CD8-positive, alpha-beta memory T cell (primary cell): ENCODE measurements around the gene FBXO28. TPM values are rescaled to one million over a fixed set of nuclear protein-coding genes. Genes with fewer than 3 reads are reported as not detected.

ENCODE experiments used
- CTCF ChIA-PET: fragments of 350-600 bp; sonication (Branson Sonifier 250); formaldehyde crosslinking; loops from one replicate; lab custom pipeline; 2021; ENCODE audit warnings: antibody characterized with exemption; lab: Charles Lee
- POLR2A ChIA-PET: fragments of 350-600 bp; sonication (Branson Sonifier 250); formaldehyde crosslinking; loops from one replicate; lab custom pipeline; 2021; ENCODE audit warnings: antibody characterized with exemption; lab: Charles Lee
- DNase-seq, 5 donors: peaks; one replicate each; pipeline versions ENCODE4 v3.0.0 to v3.0.0-alpha.2; 2020 to 2022; ENCODE audit warnings: mixed read lengths in 1 of 5
- H3K27ac ChIP-seq: one replicate; pipeline ENCODE4 v1.7.0; 2013; ENCODE audit warnings: low read depth, mild to moderate bottlenecking, low read length, moderate library complexity
- H3K27me3 ChIP-seq: 2 replicates; pipeline ENCODE4 v1.7.0; 2013; ENCODE audit warnings: low read length, mild to moderate bottlenecking; ENCODE audit not compliant: insufficient read depth, poor library complexity, severe bottlenecking
- H3K36me3 ChIP-seq: 2 replicates; pipeline ENCODE4 v1.7.0; 2013; ENCODE audit warnings: mild to moderate bottlenecking, low read length, moderate library complexity; ENCODE audit not compliant: insufficient read depth
- H3K4me1 ChIP-seq: 2 replicates; pipeline ENCODE4 v1.7.0; 2013; ENCODE audit warnings: mild to moderate bottlenecking, low read length, moderate library complexity; ENCODE audit not compliant: insufficient read depth
- H3K4me3 ChIP-seq: 2 replicates; pipeline ENCODE4 v1.7.0; 2013; ENCODE audit warnings: mild to moderate bottlenecking, low read length
- H3K9me3 ChIP-seq: 2 replicates; pipeline ENCODE4 v1.7.0; 2013; ENCODE audit warnings: mild to moderate bottlenecking, low read length
- H3K27ac Mint-ChIP-seq, 8 donors: one replicate each; pipeline ENCODE4 v1.8.0; 2020 to 2021; ENCODE audit warnings: mixed read lengths in 8 of 8, mild to moderate bottlenecking in 6 of 8, inconsistent platforms in 3 of 8, moderate library complexity in 3 of 8
- H3K27me3 Mint-ChIP-seq, 2 donors: one replicate each; pipeline ENCODE4 v1.8.0; 2020 to 2021; ENCODE audit warnings: mixed read lengths in 2 of 2, mild to moderate bottlenecking in 1 of 2, moderate library complexity in 1 of 2
- H3K36me3 Mint-ChIP-seq, 3 donors: one replicate each; pipeline ENCODE4 v1.8.0; 2020 to 2021; ENCODE audit warnings: mixed read lengths in 3 of 3, inconsistent platforms in 1 of 3, mild to moderate bottlenecking in 1 of 3
- H3K4me1 Mint-ChIP-seq, 3 donors: one replicate each; pipeline ENCODE4 v1.8.0; 2020 to 2021; ENCODE audit warnings: mixed read lengths in 3 of 3, inconsistent platforms in 1 of 3, mild to moderate bottlenecking in 1 of 3
- H3K4me3 Mint-ChIP-seq, 7 donors: one replicate each; pipeline ENCODE4 v1.8.0; 2020 to 2021; ENCODE audit warnings: mixed read lengths in 7 of 7, mild to moderate bottlenecking in 6 of 7, moderate library complexity in 4 of 7, inconsistent platforms in 2 of 7
- H3K9me3 Mint-ChIP-seq, 5 donors: one replicate each; pipeline ENCODE4 v1.8.0; 2020 to 2022; ENCODE audit warnings: mixed read lengths in 5 of 5, mild to moderate bottlenecking in 3 of 5, moderate library complexity in 2 of 5, inconsistent platforms in 1 of 5
- polyA plus RNA-seq: library from polyadenylated mRNA; unstranded; fragments of 300-500 nt; fragmentation: Illumina TruSeq; gene quantifications from one replicate; pipeline ENCODE4 v1.2.3, GENCODE V29; 2021
- total RNA-seq, 2 experiments: library from RNA; stranded (reverse); gene quantifications; one replicate each; pipeline ENCODE4 v1.2.3, GENCODE V29; 2021

The FBXO28 gene
- total and polyA plus RNA-seq, 3 experiments from 2014 or later, result 16.8 to 32.2 (median 31.6) TPM

GRCh38 chr1:224193319-224193966 is 79.5 kb downstream of the FBXO28 start:
- no peak for DNase-seq
- Histone ChIP-seq H3K27me3 (no peaks in the 10 kb centered on the region), H3K36me3 (peaks cover 11% of the 10 kb centered on the region), H3K27ac (no peak overlapping the region), H3K9me3 (no peaks in the 10 kb centered on the region), H3K4me1 (peaks cover 3% of the 10 kb centered on the region), H3K4me3 (no peak overlapping the region)
- Mint-ChIP-seq H3K36me3 (peaks cover 9 to 47% (median 23%) of the 10 kb centered on the region in 3 donors), H3K4me1 (peaks cover 16 to 26% (median 22%) of the 10 kb centered on the region in 3 donors), H3K27me3 (no peaks in the 10 kb centered on the region), H3K27ac (peak overlapping the region in 2 of 8 donors; percentile 38 to 62), H3K4me3 (no peak overlapping the region), H3K9me3 (peaks cover 0 to 2% (median 0%) of the 10 kb centered on the region in 5 donors)
- POLR2A ChIA-PET, result interaction anchor here (0.5 to 0.6 kb wide), 2 partner anchors 9 to 49 kb away, joined by 3 to 7 read pairs; no protein-coding TSS in a partner anchor
- CTCF ChIA-PET, result interaction anchor here (1.1 to 1.7 kb wide), 3 partner anchors 10 to 41 kb away, joined by 4 to 5 read pairs (median 4); partner anchors contain the start of gene DEGS1

- peaks cover 9 to 27% (median 16%) of the 10 kb centered on the region in 3 donors for H3K36me3 Mint-ChIP-seq
- Histone ChIP-seq H3K27me3 (no peaks in the 10 kb centered on the region), H3K9me3 (no peaks in the 10 kb centered on the region), H3K4me3 (no peak overlapping the region), H3K36me3 (peaks cover 4% of the 10 kb centered on the region), H3K27ac (no peak overlapping the region), H3K4me1 (no peaks in the 10 kb centered on the region)
- peaks cover 2 to 7% (median 4%) of the 10 kb centered on the region in 3 donors for H3K4me1 Mint-ChIP-seq
- POLR2A ChIA-PET, result no interaction called here
- H3K27ac Mint-ChIP-seq, result peak overlapping the region in 4 of 8 donors; percentile 35 to 85 (median 50)
- DNase-seq, result no peak
- H3K27me3 Mint-ChIP-seq, result no peaks in the 10 kb centered on the region
- no peaks in the 10 kb centered on the region for H3K9me3 Mint-ChIP-seq
- CTCF ChIA-PET, result no interaction called here
- H3K4me3 Mint-ChIP-seq, result no peak overlapping the region
These were observed 83.1 kb downstream of the FBXO28 start for GRCh38 chr1:224196813-224197600.

DNA sequence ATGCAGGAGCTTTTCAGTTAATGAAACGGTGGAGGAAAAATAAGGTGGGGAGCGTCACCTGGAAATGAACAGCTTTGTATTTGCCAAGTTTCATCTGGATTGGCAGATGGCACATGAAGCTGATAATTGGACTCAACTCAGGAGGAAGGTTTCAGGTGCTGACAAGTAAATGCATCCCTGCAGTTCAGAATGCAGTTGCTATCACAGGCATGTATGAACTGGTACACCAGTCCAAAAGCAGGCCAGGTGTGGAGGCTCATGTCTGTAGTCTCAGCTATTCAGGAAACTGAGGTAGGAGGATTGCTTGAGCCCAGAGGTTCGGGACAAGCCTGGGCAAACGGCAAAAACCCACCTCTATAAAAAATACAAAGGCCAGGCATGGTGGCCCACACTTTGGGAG is 84.7 kb downstream of the FBXO28 start:
- Histone ChIP-seq H3K36me3 (no peaks in the 10 kb centered on the region), H3K4me3 (no peak overlapping the region), H3K27ac (no peak overlapping the region), H3K27me3 (no peaks in the 10 kb centered on the region), H3K4me1 (no peaks in the 10 kb centered on the region), H3K9me3 (no peaks in the 10 kb centered on the region)
- Mint-ChIP-seq H3K4me1 (peaks cover 0 to 4% (median 2%) of the 10 kb centered on the region in 3 donors), H3K27ac (peak overlapping the region in 1 of 8 donors; percentile 26), H3K36me3 (peaks cover 9 to 15% (median 10%) of the 10 kb centered on the region in 3 donors), H3K27me3 (no peaks in the 10 kb centered on the region), H3K9me3 (no peaks in the 10 kb centered on the region), H3K4me3 (no peak overlapping the region)
- POLR2A ChIA-PET, result no interaction called here
- DNase-seq, result no peak
- CTCF ChIA-PET, result no interaction called here

DNA sequence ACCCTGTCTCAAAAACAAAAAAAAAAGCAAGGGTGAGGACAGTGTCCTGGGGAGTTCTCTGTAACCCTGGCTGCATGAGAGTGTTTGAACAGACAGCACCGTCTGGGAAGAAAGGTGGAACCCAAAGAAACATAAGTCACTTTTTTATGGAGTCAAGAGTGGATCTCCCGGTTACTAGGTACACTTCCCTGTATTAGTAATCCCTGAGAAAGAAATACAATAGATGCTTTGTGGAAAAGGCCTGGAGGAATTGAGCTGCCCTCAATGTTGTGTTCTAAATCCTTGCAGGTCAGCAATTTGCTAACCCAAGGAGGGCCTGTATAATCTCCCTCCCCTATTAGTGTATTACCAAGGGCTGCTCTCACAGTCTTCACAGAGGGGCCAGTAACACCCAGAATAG is 85.8 kb downstream of the FBXO28 start:
- Histone ChIP-seq H3K27me3 (no peaks in the 10 kb centered on the region), H3K4me3 (no peak overlapping the region), H3K27ac (no peak overlapping the region), H3K36me3 (no peaks in the 10 kb centered on the region), H3K4me1 (peaks cover 2% of the 10 kb centered on the region), H3K9me3 (no peaks in the 10 kb centered on the region)
- no peak for DNase-seq
- ChIA-PET CTCF (no interaction called here), POLR2A (no interaction called here)
- H3K27ac Mint-ChIP-seq, result no peak overlapping the region
- no peaks in the 10 kb centered on the region for H3K27me3 Mint-ChIP-seq
- no peaks in the 10 kb centered on the region for H3K9me3 Mint-ChIP-seq
- peaks cover 3 to 8% (median 4%) of the 10 kb centered on the region in 3 donors for H3K36me3 Mint-ChIP-seq
- H3K4me1 Mint-ChIP-seq, result peaks cover 3 to 7% (median 4%) of the 10 kb centered on the region in 3 donors
- H3K4me3 Mint-ChIP-seq, result no peak overlapping the region

- H3K4me3 Mint-ChIP-seq, result no peak overlapping the region
These were observed 87.5 kb downstream of the FBXO28 start for GRCh38 chr1:224201383-224201782.

GRCh38 chr1:224201853-224202252 is 87.9 kb downstream of the FBXO28 start:
- H3K27me3 ChIP-seq, result no peaks in the 10 kb centered on the region
- no peaks in the 10 kb centered on the region for H3K27me3 Mint-ChIP-seq
- no peaks in the 10 kb centered on the region for H3K9me3 Mint-ChIP-seq
- no peak for DNase-seq
- H3K4me1 ChIP-seq, result peaks cover 10% of the 10 kb centered on the region
- POLR2A ChIA-PET, result no interaction called here
- H3K4me1 Mint-ChIP-seq, result peaks cover 10 to 13% (median 12%) of the 10 kb centered on the region in 3 donors
- H3K36me3 Mint-ChIP-seq, result no peaks in the 10 kb centered on the region
- H3K9me3 ChIP-seq, result no peaks in the 10 kb centered on the region
- no peaks in the 10 kb centered on the region for H3K36me3 ChIP-seq
- H3K4me3 Mint-ChIP-seq, result no peak overlapping the region
- CTCF ChIA-PET, result no interaction called here
- no peak overlapping the region for H3K27ac ChIP-seq
- peak overlapping the region in 1 of 8 donors; percentile 57 for H3K27ac Mint-ChIP-seq
- no peak overlapping the region for H3K4me3 ChIP-seq

More at GRCh38 chr1:224201383-224201782, 87.5 kb downstream of the FBXO28 start:
- no peaks in the 10 kb centered on the region for H3K27me3 Mint-ChIP-seq
- no peak overlapping the region for H3K4me3 ChIP-seq
- no peak overlapping the region for H3K27ac ChIP-seq
- DNase-seq, result no peak
- peaks cover 10 to 13% (median 12%) of the 10 kb centered on the region in 3 donors for H3K4me1 Mint-ChIP-seq
- H3K4me1 ChIP-seq, result peaks cover 10% of the 10 kb centered on the region
- peak overlapping the region in 3 of 8 donors; percentile 29 to 57 (median 35) for H3K27ac Mint-ChIP-seq
- H3K9me3 ChIP-seq, result no peaks in the 10 kb centered on the region
- ChIA-PET CTCF (no interaction called here), POLR2A (no interaction called here)
- H3K27me3 ChIP-seq, result no peaks in the 10 kb centered on the region
- no peaks in the 10 kb centered on the region for H3K9me3 Mint-ChIP-seq
- no peaks in the 10 kb centered on the region for H3K36me3 Mint-ChIP-seq
- H3K36me3 ChIP-seq, result no peaks in the 10 kb centered on the region

GRCh38 chr1:224203243-224204016 is 89.5 kb downstream of the FBXO28 start:
- Histone ChIP-seq H3K4me1 (peaks cover 10% of the 10 kb centered on the region), H3K9me3 (no peaks in the 10 kb centered on the region), H3K27ac (no peak overlapping the region), H3K36me3 (no peaks in the 10 kb centered on the region), H3K27me3 (no peaks in the 10 kb centered on the region), H3K4me3 (no peak overlapping the region)
- CTCF ChIA-PET, result no interaction called here
- Mint-ChIP-seq H3K4me1 (peaks cover 10 to 13% (median 12%) of the 10 kb centered on the region in 3 donors), H3K36me3 (no peaks in the 10 kb centered on the region), H3K4me3 (no peak overlapping the region), H3K9me3 (no peaks in the 10 kb centered on the region), H3K27me3 (no peaks in the 10 kb centered on the region), H3K27ac (peak overlapping the region in 1 of 8 donors; percentile 23)
- POLR2A ChIA-PET, result no interaction called here
- no peak for DNase-seq
